ENCODE results near the gene TMEM117.
"Not testable (repeated sequence)": the region's sequence is repeated elsewhere in the genome, so short reads cannot be mapped to it uniquely, and the experiment has no call there.

TMEM117 gene

GRCh38 chr12:44154128-44154527 lies 318.2 kb downstream of the TMEM117 start:
- DNase-seq (ENCODE audit: low read depth) = peak; percentile 0
- H3K4me3 ChIP-seq (ENCODE audit: low read depth, low read length) = no peak overlapping the region

- DNase-seq (ENCODE audit: low read depth) = no peak
- H3K4me3 ChIP-seq (ENCODE audit: low read depth, low read length) = no peak overlapping the region
Measured at GRCh38 chr12:44155358-44155757, 319.5 kb downstream of the TMEM117 start.

GRCh38 chr12:44157359-44157758 lies 321.5 kb downstream of the TMEM117 start:
- H3K4me3 ChIP-seq (ENCODE audit: low read depth, low read length) = no peak overlapping the region
- no peak for DNase-seq (ENCODE audit: low read depth)

- no peak overlapping the region for H3K4me3 ChIP-seq (ENCODE audit: low read depth, low read length)
- DNase-seq (ENCODE audit: low read depth) = no peak
Measured at GRCh38 chr12:44158746-44159145, 322.9 kb downstream of the TMEM117 start.

- no peak for DNase-seq (ENCODE audit: low read depth)
- no peak overlapping the region for H3K4me3 ChIP-seq (ENCODE audit: low read depth, low read length)
Measured at GRCh38 chr12:44159216-44159615, 323.3 kb downstream of the TMEM117 start.

- no peak overlapping the region for H3K4me3 ChIP-seq (ENCODE audit: low read depth, low read length)
- DNase-seq (ENCODE audit: low read depth) = no peak
Measured at GRCh38 chr12:44159862-44160261, 324.0 kb downstream of the TMEM117 start.

GRCh38 chr12:44162961-44163360 lies 327.1 kb downstream of the TMEM117 start:
- no peak overlapping the region for H3K4me3 ChIP-seq (ENCODE audit: low read depth, low read length)

GRCh38 chr12:44174053-44174452 lies 338.2 kb downstream of the TMEM117 start:
- H3K4me3 ChIP-seq (ENCODE audit: low read depth, low read length) = no peak overlapping the region
- no peak for DNase-seq (ENCODE audit: low read depth)

More at GRCh38 chr12:44162961-44163360, 327.1 kb downstream of the TMEM117 start:
- no peak for DNase-seq (ENCODE audit: low read depth)

GRCh38 chr12:44184499-44185206 lies 348.8 kb downstream of the TMEM117 start:
- DNase-seq (ENCODE audit: low read depth) = no peak
- H3K4me3 ChIP-seq (ENCODE audit: low read depth, low read length) = no peak overlapping the region

- H3K4me3 ChIP-seq (ENCODE audit: low read depth, low read length) = no peak overlapping the region
- DNase-seq (ENCODE audit: low read depth) = no peak
Measured at GRCh38 chr12:44193281-44193680, 357.4 kb downstream of the TMEM117 start.

- not testable (repeated sequence) for H3K4me3 ChIP-seq (ENCODE audit: low read depth, low read length); DNase-seq (ENCODE audit: low read depth)
Measured at GRCh38 chr12:44195719-44196118, 359.8 kb downstream of the TMEM117 start.

GRCh38 chr12:44206045-44206444 lies 370.2 kb downstream of the TMEM117 start:
- H3K4me3 ChIP-seq (ENCODE audit: low read depth, low read length) = no peak overlapping the region
- no peak for DNase-seq (ENCODE audit: low read depth)

- DNase-seq (ENCODE audit: low read depth) = no peak
- no peak overlapping the region for H3K4me3 ChIP-seq (ENCODE audit: low read depth, low read length)
Measured at GRCh38 chr12:44217146-44217883, 381.4 kb downstream of the TMEM117 start.

GRCh38 chr12:44223736-44224135 lies 387.9 kb downstream of the TMEM117 start:
- no peak for DNase-seq (ENCODE audit: low read depth)

GRCh38 chr12:44224399-44225148 lies 388.7 kb downstream of the TMEM117 start:
- no peak for DNase-seq (ENCODE audit: low read depth)
- H3K4me3 ChIP-seq (ENCODE audit: low read depth, low read length) = no peak overlapping the region

More at GRCh38 chr12:44223736-44224135, 387.9 kb downstream of the TMEM117 start:
- no peak overlapping the region for H3K4me3 ChIP-seq (ENCODE audit: low read depth, low read length)

GRCh38 chr12:44225149-44225510 lies 389.2 kb downstream of the TMEM117 start:
- H3K4me3 ChIP-seq (ENCODE audit: low read depth, low read length) = no peak overlapping the region
- DNase-seq (ENCODE audit: low read depth) = no peak

- no peak for DNase-seq (ENCODE audit: low read depth)
- no peak overlapping the region for H3K4me3 ChIP-seq (ENCODE audit: low read depth, low read length)
Measured at GRCh38 chr12:44227616-44228015, 391.7 kb downstream of the TMEM117 start.

- no peak overlapping the region for H3K4me3 ChIP-seq (ENCODE audit: low read depth, low read length)
- DNase-seq (ENCODE audit: low read depth) = no peak
Measured at GRCh38 chr12:44229846-44230245, 394.0 kb downstream of the TMEM117 start.

GRCh38 chr12:44235674-44236073 lies 399.8 kb downstream of the TMEM117 start:
- no peak for DNase-seq (ENCODE audit: low read depth)
- no peak overlapping the region for H3K4me3 ChIP-seq (ENCODE audit: low read depth, low read length)

GRCh38 chr12:44240186-44240585 lies 404.3 kb downstream of the TMEM117 start:
- no peak for DNase-seq (ENCODE audit: low read depth)
- H3K4me3 ChIP-seq (ENCODE audit: low read depth, low read length) = no peak overlapping the region
